Vagina (tissue), 2 donors: ENCODE data around the gene ANKS1B.

ENCODE experiments used
- POLR2AphosphoS5 ChIP-seq, 2 donors: sonication (generic); formaldehyde crosslinking; IDR thresholded peaks; one replicate each; pipeline ENCODE4 v1.9.0; 2017; ENCODE audit warnings: antibody characterized with exemption in 2 of 2, mild to moderate bottlenecking in 2 of 2, low read depth in 1 of 2; ENCODE audit not compliant: insufficient read depth in 1 of 2
- TF ChIP-seq, protein P1 (sequence below), 3 experiments: fragments of 450-650 bp in 2 of 3; fragments of 200-600 bp in 1 of 3; sonication (generic) in 1 of 3; IDR thresholded peaks; one replicate each; pipeline ENCODE4 v1.5.1; 2017 to 2019; ENCODE audit warnings: antibody characterized with exemption in 3 of 3, mild to moderate bottlenecking in 2 of 3, moderate library complexity in 2 of 3

DNA sequence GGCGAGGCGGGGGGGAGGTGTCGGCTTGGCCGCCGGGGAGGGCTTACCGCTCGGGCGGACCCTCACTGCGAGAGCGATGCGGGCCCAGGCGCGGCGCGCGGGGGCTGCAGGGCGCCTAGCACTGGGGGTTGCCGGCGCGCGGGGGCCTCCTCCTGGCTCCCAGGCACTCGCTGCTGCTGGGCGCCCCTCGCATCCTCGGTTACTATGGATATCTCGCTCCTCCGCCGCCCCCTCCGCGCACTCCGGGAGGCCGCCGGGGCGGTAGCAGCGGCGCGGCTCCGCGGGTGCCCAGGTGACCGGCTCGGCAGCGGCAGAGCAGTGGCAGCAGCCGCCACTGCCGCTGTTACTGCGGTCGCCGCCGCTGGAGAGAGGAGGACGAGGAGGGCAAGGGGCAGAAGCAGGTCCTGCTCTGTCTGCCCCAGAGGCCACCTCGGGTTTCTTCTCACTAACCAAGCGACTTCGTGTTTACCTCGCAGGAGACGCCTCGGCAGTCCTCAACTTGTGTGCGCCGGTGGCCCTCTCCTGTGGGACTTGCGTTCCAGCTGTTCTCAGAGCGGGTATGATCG, 1089.6 kb downstream of the ANKS1B start:
- TF ChIP-seq POLR2AphosphoS5 (IDR thresholded peaks at IDR 0.05; ENCODE audit: insufficient read depth in 1 of 2, low read depth in 1 of 2) = no peak
- TF ChIP-seq, protein P1, sequence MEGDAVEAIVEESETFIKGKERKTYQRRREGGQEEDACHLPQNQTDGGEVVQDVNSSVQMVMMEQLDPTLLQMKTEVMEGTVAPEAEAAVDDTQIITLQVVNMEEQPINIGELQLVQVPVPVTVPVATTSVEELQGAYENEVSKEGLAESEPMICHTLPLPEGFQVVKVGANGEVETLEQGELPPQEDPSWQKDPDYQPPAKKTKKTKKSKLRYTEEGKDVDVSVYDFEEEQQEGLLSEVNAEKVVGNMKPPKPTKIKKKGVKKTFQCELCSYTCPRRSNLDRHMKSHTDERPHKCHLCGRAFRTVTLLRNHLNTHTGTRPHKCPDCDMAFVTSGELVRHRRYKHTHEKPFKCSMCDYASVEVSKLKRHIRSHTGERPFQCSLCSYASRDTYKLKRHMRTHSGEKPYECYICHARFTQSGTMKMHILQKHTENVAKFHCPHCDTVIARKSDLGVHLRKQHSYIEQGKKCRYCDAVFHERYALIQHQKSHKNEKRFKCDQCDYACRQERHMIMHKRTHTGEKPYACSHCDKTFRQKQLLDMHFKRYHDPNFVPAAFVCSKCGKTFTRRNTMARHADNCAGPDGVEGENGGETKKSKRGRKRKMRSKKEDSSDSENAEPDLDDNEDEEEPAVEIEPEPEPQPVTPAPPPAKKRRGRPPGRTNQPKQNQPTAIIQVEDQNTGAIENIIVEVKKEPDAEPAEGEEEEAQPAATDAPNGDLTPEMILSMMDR (IDR thresholded peaks at IDR 0.05) = no peak
